GM19438 (cell line): ENCODE measurements around the gene MUC6.

Experiments used
- ATAC-seq: cut with Tn5 transposase; IDR thresholded peaks from one replicate; pipeline ENCODE4 v1.9.1; 2021; ENCODE audit warnings: low read depth; ENCODE audit not compliant: unreplicated experiment

The MUC6 gene

DNA sequence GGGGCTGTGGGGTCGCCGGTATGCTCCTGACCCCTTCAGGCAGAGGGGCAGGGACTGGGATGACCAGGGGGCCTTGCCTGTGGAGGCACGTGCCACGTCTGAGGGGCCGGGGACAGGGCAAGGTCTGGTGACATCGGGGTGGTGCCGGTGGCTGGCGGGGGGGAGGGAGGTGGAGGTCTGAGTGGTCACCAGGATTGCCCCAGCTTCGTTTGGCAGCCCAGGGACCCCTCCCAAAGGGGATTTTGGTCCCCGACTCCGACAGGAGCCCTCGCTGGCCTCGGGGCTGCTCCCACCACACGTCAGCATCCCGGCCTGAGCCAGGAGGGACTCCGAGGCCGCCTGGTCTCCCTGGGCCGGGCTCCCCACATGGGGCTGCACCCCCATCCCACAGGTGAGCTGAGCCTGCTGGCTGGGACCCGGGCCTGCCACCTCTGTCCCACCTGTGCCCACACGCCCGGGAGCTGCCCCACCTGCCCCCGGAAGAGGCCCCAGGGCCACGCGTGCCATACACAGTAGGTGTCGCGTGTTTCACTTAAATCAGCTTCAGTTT lies 1.1 kb upstream of the MUC6 start:
- no peak for ATAC-seq

DNA sequence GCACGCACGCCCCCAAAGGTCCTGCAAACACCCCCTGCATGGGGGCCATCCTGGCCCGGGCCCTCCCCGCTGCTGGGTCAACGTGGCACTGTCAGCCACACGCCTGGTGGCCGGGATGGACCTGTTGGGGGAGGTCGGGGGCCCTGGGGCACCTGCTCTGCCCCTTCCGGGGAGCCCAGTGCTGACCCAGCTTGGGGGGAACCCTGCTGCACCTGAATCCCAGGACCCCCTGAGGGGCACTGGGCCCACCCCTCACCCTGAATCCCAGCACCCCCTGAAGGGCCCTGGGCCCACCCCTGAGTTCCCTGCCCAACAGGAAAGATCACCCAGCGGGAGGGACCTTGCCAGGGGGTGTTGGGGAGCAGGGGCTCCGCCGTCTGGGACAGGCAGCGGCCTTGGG lies 413 bp upstream of the MUC6 start:
- ATAC-seq, result no peak

DNA sequence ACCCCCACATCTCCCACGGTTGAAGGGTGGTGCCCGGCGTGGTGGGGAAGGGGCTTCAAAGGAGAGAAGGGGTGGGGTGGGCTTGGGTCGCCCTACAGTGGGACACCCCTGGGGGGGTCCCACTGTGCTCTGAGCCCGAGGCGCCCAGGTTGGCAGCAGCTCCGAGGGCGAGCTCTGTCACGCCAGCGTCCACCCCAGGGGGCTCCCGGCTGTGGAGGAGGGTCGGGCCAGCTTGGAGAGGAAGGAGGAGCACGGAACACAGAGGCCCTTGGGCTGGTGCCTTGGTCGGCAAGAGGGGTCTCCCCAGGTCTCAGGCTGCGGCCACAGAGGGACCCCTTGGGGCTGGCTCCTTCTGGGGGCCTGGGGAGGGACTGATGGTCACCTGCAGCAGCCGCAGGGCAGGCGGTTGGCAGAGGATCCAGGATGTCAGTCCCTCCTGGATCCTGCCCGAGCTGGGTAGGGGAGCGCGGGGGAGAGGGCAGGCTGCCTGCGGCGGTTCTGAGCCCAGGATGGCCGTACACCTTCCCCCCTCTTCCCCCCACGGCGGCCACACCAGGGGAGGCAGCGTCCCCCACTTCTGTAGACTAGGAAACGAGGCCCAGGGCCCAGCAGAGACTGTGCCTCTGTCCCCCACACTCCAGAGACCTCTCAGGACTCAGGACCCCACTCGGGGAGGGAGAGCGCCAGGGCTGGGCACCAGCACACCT lies 788 bp downstream of the MUC6 start:
- no peak for ATAC-seq

- no peak for ATAC-seq
Measured at GRCh38 chr11:1034456-1035295, 1.8 kb downstream of the MUC6 start.

DNA sequence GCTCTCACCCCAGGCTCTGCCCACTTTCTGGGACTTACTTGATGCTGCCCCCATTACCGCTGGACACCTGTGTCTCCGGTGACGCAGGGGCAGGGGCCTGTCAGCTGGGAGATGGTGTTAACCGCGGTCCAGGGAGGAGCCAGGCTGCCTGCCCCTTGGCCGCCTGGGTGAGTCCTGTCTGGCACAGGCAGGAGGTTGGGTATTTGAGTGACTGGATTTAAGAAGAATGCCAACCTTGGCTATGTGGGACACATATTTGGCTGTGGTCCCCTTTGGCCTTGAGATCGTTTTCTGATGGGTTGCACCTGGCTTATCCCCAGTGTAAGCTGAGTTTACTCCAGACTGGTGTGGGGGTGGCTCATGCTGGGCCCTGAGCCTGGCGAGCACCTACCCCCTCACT lies 2.5 kb downstream of the MUC6 start:
- ATAC-seq, result no peak

DNA sequence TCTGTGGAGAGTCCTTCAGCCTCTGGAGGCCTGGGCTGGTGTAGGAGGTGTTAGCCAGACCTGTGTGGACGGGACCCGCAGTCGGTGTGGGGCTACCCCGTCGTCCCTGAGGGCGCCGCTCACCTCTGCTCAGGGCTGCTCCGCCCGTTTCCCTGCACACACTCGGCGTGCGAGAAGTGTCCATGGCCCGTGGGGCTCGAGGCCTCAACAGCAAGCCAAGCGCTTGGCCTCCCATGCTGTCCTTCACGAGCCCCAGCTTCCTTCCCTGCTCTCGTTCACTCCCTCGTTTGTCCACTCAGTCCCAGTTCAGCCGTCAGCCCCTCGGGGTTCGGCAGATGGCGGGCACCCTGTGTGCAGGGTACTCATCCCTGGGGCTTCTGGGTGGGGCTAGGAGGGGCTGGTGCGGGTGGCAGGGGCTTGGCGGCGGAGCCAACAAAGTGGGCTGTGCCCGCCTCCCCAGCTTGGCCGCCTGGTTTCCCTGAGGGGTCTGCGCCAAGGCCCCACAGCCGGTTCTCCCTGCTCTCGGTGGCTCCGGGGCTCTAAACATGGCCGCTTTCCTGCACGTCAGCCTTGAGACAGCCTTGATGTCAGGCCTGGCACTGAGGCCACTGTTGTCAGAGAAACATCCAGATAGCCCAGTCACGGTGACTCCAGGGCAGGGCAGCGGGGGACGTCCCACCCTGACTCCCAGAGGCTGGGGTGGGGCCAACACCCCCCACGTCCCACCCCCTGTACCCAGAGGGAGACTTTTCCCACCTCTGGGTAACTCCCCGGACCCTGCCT lies 3.3 kb downstream of the MUC6 start:
- ATAC-seq, result no peak

DNA sequence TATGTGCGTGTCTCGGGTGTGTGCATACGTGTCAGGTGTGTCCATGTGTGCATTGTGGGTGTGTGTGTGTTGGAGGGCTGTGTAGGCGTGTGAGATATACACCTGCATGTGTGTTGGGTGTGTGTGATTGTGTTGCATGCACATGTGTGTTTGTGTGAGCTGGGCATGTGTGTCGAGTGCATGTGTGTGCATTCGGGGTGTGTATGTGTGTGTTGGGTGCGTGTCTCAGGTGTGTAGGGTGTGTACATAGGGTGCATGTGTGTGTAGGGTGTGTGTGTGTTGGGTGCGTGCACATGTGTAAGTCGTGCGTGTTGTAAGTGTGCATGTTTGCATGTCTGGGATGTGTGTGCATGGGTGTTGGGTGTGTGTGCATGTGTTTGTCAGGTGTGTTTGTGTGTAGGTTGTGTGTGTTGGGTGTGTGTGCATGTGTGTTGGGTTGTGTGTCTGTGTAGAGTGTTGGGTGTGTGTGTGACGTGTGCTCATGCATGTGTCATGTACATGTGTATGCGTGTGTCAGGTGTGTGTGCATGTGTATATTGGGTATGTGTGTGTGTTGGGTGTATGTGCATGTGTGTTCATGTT lies 4.1 kb downstream of the MUC6 start:
- no peak for ATAC-seq

- ATAC-seq, result no peak
Measured at GRCh38 chr11:1031121-1031899, 5.2 kb downstream of the MUC6 start.

GRCh38 chr11:1030556-1030955 lies 6.0 kb downstream of the MUC6 start:
- ATAC-seq, result no peak

DNA sequence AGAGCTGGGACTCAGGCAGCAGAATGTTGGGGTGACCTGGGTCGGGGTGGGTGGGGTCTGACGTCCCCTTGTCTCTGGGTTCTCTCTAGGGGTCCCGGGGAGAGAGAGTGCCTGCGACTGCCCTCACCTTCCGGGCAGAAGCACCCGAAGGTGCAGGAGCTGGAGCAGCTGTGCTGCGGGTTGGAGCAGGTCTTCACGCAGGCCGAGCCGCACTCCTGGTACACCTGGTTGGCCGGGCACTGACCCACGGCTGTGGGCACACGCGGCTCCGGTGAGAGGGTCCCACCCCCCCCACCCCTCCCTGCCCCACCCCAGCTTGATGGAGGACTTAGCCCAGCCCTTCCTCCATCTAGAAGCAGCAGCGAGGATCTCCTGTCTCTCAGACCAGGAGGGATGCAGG lies 6.4 kb downstream of the MUC6 start:
- ATAC-seq, result no peak

DNA sequence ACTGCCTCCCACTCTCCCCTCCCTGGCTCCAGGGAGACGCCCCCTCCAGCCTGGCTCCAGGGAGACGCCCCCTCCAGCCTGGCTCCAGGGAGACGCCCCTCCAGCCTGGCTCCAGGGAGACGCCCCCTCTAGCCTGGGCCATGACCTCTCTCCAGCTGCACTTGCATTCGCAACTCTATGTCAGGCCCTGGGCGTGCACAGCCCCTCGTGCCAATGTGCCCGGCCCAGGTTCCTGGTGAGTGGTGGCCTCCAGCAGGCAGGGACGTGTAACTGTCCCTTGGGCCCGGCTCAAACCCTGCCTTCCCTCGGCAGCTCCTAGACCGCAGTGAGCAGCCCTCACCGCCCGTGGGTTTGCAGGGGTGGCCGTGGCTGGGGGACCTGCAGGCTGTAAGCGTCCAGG lies 6.9 kb downstream of the MUC6 start:
- no peak for ATAC-seq

- ATAC-seq, result no peak
Measured at GRCh38 chr11:1029051-1029450, 7.5 kb downstream of the MUC6 start.

DNA sequence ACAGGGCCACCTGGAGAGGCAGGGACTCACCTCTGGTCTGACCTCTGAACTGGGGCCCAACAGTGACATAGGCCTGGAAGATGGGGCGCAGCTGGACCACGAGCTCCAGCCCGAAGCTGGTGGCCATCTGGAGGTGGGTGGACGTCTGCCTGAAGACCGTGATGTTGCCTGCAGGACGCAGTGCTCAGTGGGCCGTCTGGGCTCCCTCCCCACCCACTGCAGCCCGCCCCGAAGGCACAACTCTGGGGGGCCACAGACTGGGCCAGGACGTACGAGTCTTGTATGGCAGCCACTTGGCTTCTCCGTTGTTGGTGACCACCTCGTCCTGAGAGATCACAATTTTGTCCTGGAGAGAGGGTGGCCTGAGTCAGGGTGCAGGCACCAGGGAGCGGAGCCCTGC lies 7.9 kb downstream of the MUC6 start:
- ATAC-seq, result no peak

DNA sequence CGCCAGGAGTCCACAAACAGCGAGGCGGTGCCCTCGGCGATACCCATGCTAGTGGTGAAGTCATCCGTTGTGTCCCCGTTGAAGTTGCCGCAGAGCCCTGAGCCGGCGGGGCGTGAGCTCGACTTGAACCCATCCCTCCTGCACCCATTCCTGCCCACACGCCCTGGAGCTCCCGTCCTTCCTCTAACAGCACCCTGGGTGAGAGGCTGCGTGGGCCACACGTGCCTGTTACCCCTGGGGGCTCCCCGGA lies 8.3 kb downstream of the MUC6 start:
- no peak for ATAC-seq

DNA sequence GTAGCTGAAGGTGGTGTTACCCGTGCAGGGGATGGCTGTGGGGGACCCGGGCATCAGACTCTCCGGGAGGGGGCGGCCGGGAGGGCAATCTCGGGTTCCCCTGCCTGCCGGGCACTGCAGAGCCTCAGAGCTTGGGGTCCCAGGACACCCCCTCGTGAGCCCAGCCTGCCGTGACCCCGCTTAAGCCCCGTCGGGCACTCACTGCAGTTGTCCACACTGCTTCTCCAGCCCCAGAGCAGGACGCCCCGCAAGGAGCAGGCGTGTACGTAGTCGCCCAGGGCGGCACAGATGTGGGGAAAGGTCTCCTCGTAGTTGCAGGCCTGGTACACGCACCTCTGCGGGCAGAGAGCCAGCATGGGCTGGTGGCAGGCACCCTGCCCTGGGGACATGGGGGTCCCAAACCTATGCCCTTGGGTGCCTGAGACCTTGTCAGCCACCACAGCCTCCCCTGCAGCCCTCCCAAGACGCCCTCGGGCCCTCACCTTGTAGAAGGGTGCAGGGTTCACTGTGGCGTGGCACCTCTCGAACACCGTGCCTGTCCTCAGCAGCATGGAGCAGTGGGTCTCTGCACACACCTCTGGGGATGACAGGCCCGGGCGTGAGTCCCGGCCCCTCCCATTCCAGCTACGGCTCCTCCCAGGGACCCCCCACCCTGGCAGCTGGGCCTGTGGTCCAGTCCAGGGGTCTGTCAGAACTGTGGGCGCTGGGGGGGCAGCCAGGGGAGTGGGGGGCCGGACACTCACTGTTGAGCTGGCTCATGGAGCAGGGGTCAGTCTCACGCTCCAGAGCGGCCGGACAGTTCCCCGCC lies 8.8 kb downstream of the MUC6 start:
- ATAC-seq, result no peak

GRCh38 chr11:1026641-1027482 lies 9.7 kb downstream of the MUC6 start:
- no peak for ATAC-seq

GRCh38 chr11:1026163-1026450 lies 10.4 kb downstream of the MUC6 start:
- ATAC-seq, result no peak

GRCh38 chr11:1025410-1026162 lies 10.9 kb downstream of the MUC6 start:
- no peak for ATAC-seq
